ENCODE data around the gene MFAP4. TPM values are rescaled to one million over a fixed set of nuclear protein-coding genes. Genes with fewer than 3 reads are reported as not detected.
A peak's percentile ranks its signal among the peaks of the same experiment; 100 is the strongest.

The MFAP4 gene
- total RNA-seq, 1 experiment from 2014 or later, result not detected

DNA sequence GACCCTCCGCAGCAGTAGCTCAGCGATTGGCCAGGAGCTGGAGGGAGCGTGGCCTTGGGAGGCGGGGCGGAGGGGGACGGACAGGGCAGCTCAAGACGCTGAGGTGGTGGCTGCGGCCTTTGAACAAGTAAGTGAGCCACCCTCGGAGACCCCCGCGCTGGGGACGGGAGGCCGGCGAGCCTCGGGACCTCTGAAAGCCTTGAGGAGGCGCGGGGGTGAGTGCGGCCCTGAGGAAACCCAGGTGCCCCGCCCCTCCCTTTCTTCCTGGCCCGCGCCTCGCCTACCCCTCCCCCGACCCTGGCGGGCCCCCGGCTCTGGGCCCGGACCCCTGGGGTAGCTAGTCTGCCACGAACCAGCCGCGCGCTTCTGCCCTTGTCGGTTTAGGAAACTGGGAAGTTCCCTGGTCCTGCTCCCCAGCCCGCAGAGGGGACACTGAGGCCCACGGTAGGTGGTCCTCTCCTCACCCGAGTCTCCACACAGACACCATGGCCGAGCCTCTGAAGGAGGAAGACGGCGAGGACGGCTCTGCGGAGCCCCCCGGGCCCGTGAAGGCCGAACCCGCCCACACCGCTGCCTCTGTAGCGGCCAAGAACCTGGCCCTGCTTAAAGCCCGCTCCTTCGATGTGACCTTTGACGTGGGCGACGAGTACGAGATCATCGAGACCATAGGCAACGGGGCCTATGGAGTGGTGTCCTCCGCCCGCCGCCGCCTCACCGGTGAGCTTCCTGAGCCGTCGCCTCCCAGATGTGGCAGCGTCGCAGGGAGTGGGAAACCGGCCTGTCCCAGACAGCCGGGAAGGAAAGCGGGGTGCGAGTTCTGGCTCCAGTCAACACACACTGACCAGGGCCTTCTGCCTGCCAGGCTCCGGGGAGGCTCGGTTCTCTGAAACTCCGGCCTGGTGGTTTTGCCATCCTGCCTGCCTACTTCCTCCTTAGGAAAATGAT is 8.3 kb downstream of the MFAP4 start, which contains the start of gene MAPK7:
MAPK7 (plus strand) TSS at position 83 of the 945 bp plus-strand sequence; CDS start at position 486, 403 bp downstream.
- Mint-ChIP-seq H3K36me3 (ENCODE audit: insufficient read depth, unreplicated experiment) (peaks cover 53% of the 10 kb centered on the region), H3K27ac (ENCODE audit: unreplicated experiment) (peak within 1 kb of the TSS; percentile 96), H3K27me3 (ENCODE audit: insufficient read depth, unreplicated experiment) (no peaks in the 10 kb centered on the region), H3K4me1 (ENCODE audit: low read depth, unreplicated experiment) (peaks cover 6% of the 10 kb centered on the region), H3K9me3 (ENCODE audit: unreplicated experiment) (no peaks in the 10 kb centered on the region), H3K4me3 (ENCODE audit: unreplicated experiment) (peak within 1 kb of the TSS; percentile 99)
- DNase-seq, result no peak
- CTCF ChIA-PET, result interaction anchor here (0.6 to 2.5 kb wide), 8 partner anchors 10 to 370 kb away, joined by 3 to 69 read pairs (median 4); partner anchors contain the start of gene B9D1
- no TSS peak for BruUV-seq (replicated peaks)
- TF ChIP-seq, protein P1, sequence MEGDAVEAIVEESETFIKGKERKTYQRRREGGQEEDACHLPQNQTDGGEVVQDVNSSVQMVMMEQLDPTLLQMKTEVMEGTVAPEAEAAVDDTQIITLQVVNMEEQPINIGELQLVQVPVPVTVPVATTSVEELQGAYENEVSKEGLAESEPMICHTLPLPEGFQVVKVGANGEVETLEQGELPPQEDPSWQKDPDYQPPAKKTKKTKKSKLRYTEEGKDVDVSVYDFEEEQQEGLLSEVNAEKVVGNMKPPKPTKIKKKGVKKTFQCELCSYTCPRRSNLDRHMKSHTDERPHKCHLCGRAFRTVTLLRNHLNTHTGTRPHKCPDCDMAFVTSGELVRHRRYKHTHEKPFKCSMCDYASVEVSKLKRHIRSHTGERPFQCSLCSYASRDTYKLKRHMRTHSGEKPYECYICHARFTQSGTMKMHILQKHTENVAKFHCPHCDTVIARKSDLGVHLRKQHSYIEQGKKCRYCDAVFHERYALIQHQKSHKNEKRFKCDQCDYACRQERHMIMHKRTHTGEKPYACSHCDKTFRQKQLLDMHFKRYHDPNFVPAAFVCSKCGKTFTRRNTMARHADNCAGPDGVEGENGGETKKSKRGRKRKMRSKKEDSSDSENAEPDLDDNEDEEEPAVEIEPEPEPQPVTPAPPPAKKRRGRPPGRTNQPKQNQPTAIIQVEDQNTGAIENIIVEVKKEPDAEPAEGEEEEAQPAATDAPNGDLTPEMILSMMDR (IDR thresholded peaks at IDR 0.05; ENCODE audit: insufficient read depth in 1 of 2, low read depth in 1 of 2, low read length in 1 of 2, severe bottlenecking in 1 of 2, unreplicated experiment in 1 of 2), result no peak
- peak within 1 kb of the TSS; percentile 80 for H3K4me3 ChIP-seq (ENCODE audit: low read depth, low read length)
- H3K36me3 ChIP-seq (ENCODE audit: control insufficient read depth, insufficient read depth, low read length), result peaks cover 3% of the 10 kb centered on the region
- intact Hi-C loops (cut with micrococcal nuclease; ENCODE audit: unreplicated experiment), result loop anchor here (1.0 to 5.0 kb wide), 3 partner anchors 16 to 69 kb away; partner anchors contain the start of gene B9D1
- POLR2A ChIA-PET, result interaction anchor here (0.5 to 1.8 kb wide), 14 partner anchors 8 to 400 kb away, joined by 3 to 30 read pairs (median 4); partner anchors contain the start of genes ALDH3A2 and B9D1
- peaks cover 11% of the 10 kb centered on the region for H3K4me1 ChIP-seq
- no peaks in the 10 kb centered on the region for H3K9me3 ChIP-seq
- no peaks in the 10 kb centered on the region for H3K27me3 ChIP-seq (replicated peaks; ENCODE audit: control insufficient read depth, insufficient read depth, low read length)

DNA sequence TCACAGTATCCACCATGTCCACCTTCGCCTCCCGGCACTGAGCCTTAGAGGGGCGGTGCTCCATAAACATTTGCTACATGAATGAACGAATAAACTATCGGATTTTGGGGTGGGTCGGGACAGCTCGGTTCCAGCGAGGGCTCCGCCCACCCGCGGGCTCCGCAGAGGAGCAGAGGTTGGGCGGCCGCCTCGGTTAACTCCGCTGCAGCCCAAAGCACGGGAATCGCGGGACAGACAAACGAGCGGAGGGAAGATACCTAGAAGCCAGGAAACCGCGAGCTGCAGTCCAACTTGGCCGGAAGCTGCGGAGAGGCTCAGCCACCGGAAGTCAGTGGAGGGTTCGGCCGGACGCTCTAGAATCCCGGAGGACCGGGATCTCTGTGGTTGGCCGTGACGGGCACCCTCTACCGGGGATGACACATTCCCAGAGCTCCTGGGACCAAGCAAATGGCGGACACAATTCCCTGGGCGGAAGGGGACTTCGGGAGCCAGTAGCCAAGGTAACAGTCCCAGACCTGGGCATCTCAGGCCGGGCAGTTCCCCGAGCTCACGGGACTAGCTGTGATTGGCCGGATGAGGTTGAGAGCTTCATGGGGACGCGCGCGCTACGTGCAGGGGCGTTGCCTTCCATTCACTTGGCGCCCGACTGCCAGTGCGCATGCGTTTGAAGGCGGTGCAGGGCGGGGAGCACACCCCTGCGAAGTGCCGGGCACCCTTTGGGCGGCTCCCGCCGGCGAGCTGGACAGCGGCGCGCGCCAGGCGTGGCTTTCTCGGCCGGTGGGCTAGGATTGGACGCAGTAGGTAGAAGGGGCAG is 9.2 kb downstream of the MFAP4 start:
- peaks cover 11% of the 10 kb centered on the region for H3K4me1 ChIP-seq
- no peaks in the 10 kb centered on the region for H3K9me3 ChIP-seq
- ChIA-PET POLR2A (interaction anchor here (0.5 to 1.8 kb wide), 17 partner anchors 8 to 401 kb away, joined by 3 to 30 read pairs (median 4); partner anchors contain the start of genes ALDH3A2 and B9D1), CTCF (interaction anchor here (0.6 to 2.5 kb wide), 9 partner anchors 10 to 371 kb away, joined by 3 to 69 read pairs (median 4); partner anchors contain the start of genes ALDH3A2 and B9D1)
- Mint-ChIP-seq H3K36me3 (ENCODE audit: insufficient read depth, unreplicated experiment) (peaks cover 51% of the 10 kb centered on the region), H3K9me3 (ENCODE audit: unreplicated experiment) (no peaks in the 10 kb centered on the region), H3K27ac (ENCODE audit: unreplicated experiment) (peak overlapping the region; percentile 96), H3K4me3 (ENCODE audit: unreplicated experiment) (peak overlapping the region; percentile 99), H3K4me1 (ENCODE audit: low read depth, unreplicated experiment) (peaks cover 6% of the 10 kb centered on the region), H3K27me3 (ENCODE audit: insufficient read depth, unreplicated experiment) (no peaks in the 10 kb centered on the region)
- peak; percentile 99 for DNase-seq
- H3K4me3 ChIP-seq (ENCODE audit: low read depth, low read length), result peak overlapping the region; percentile 80
- TF ChIP-seq, protein P1 (IDR thresholded peaks at IDR 0.05; ENCODE audit: insufficient read depth in 1 of 2, low read depth in 1 of 2, low read length in 1 of 2, severe bottlenecking in 1 of 2, unreplicated experiment in 1 of 2), result peak in 1 of 2 experiments; percentile 4
- peaks cover under 1% of the 10 kb centered on the region; the same call in 1 of the 2 replicates for H3K36me3 ChIP-seq (ENCODE audit: control insufficient read depth, insufficient read depth, low read length)
- intact Hi-C loops (cut with micrococcal nuclease; ENCODE audit: unreplicated experiment), result loop anchor here (1.0 to 5.0 kb wide), 3 partner anchors 16 to 69 kb away; partner anchors contain the start of gene B9D1
- H3K27me3 ChIP-seq (replicated peaks; ENCODE audit: control insufficient read depth, insufficient read depth, low read length), result no peaks in the 10 kb centered on the region
- BruUV-seq (replicated peaks), result no TSS peak
